GM11168 (cell line): ENCODE measurements around the gene KRTAP10-7.
"Not testable (repeated sequence)": the region's sequence is repeated elsewhere in the genome, so short reads cannot be mapped to it uniquely, and the experiment has no call there.

Experiments
- in situ Hi-C: fragments of 300-500 bp; cut with MboI; formaldehyde crosslinking; loops from one replicate; pipeline ENCODE4 v1.12.0; 2022; ENCODE audit warnings: low sequenced_read_pairs; ENCODE audit not compliant: unreplicated experiment

The KRTAP10-7 gene, protein sequence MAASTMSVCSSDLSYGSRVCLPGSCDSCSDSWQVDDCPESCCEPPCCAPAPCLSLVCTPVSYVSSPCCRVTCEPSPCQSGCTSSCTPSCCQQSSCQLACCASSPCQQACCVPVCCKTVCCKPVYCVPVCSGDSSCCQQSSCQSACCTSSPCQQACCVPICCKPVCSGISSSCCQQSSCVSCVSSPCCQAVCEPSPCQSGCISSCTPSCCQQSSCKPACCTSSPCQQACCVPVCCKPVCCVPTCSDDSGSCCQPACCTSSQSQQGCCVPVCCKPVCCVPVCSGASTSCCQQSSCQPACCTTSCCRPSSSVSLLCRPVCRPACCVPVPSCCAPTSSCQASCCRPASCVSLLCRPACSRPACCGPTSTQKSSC

DNA sequence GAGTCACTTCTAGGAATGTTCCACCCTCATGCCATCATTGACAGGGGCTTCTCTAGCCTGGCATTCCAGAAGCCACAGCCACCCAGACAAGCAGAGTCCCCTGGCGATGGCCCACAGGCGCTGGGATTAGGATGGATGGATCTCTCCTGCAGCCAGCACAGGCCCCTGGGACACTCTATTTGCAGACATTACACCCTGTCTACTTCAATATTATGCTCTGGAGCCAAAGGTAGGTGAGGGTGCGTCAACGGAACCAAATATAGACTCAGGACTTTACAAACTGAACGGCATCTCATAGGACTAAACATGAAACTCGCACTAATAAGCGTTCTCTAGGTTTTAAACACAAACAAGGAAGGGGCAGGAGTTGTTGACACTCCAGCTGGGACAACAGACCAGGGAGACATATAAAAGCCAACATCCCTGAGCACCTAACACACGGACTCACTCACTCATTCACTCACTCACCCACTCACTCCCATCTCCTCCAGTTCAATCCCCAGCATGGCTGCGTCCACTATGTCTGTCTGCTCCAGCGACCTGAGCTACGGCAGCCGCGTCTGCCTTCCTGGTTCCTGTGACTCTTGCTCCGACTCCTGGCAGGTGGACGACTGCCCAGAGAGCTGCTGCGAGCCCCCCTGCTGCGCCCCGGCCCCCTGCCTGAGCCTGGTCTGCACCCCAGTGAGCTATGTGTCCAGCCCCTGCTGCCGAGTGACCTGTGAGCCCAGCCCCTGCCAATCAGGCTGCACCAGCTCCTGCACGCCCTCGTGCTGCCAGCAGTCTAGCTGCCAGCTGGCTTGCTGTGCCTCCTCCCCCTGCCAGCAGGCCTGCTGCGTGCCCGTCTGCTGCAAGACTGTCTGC is at the start of gene KRTAP10-7:
Gene KRTAP10-7 (plus strand): TSS at position 480 of the 861 bp plus-strand sequence. CDS start 25 bp downstream, at position 505.
- in situ Hi-C loops, result not testable (repeated sequence)

DNA sequence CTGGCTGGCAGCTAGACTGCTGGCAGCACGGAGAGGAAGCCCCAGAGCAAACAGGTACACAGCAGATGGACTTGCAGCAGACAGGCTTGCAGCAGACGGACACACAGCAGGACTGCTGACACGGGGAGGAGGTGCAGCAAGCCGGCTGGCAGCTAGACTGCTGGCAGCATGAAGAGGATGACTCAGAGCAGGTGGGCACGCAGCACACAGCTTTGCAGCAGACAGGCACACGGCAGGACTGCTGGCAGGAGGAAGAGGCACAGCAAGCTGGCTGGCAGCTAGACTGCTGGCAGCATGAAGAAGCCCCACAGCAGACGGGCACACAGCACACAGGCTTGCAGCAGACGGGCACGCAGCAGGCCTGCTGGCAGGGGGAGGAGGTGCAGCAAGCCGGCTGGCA is 49.6 kb upstream of the KRTAP10-7 start:
- in situ Hi-C loops, result loop anchor here (5.0 kb wide), 1 partner anchor 76 kb away; the partner anchor contains the start of gene KRTAP10-9

DNA sequence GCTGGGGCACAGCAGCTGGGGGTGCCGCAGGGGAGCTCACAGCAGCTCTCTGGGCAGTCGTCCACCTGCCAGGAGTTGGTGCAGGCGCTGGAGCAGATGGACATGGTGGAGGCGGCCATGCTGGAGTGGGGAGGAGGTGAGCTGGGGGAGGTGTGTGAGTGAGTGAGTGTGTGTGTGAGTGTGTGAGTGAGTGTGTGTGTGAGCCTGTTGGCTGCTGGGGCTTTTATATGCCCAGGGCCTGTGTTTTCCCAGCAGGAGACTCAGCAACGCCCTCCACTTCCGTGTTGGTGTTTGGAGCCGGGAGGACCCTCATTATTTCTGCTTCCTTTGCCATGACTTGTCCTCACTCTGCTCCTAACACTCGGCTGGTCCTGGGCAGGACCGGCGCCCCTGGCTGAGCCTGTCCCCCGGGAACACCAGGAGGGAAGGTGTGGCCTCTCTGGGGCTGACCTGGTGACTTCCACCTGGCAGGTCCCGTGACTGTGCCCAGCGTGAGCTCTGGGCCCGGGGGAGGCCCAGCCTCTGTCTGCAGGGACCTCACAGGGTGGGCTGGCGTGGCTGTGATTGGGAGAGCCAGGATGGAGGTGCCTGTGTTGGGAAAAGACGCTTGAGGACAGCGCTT is 48.9 kb upstream of the KRTAP10-7 start, which contains the start of gene KRTAP10-2:
Gene KRTAP10-2 (minus strand): TSS at position 166 of the 622 bp plus-strand sequence. CDS start 47 bp downstream, at position 119.
- in situ Hi-C loops, result loop anchor here (5.0 kb wide), 1 partner anchor 76 kb away; the partner anchor contains the start of gene KRTAP10-9

DNA sequence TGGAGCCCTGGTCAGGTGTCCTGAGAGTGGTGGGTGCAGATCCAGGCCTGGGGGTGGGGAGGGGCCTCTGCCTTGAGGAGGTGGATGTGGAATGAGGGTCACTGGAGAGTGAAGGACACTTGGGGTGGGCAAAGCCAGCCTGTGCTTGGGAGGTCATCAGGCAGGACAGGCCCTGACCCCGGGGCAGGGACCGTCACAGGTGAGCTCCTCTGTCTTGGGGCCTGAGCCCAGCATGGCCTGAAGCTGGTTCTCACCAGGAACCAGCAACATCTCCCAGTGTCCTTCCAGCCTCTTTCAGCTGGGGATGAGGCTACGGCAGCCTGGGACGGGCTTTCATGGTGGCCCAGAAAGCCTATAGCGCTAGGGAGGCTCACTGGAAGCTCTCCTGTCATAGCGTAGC is 48.3 kb upstream of the KRTAP10-7 start:
- in situ Hi-C loops, result loop anchor here (5.0 kb wide), 1 partner anchor 75 kb away; the partner anchor contains the start of gene KRTAP10-9

DNA sequence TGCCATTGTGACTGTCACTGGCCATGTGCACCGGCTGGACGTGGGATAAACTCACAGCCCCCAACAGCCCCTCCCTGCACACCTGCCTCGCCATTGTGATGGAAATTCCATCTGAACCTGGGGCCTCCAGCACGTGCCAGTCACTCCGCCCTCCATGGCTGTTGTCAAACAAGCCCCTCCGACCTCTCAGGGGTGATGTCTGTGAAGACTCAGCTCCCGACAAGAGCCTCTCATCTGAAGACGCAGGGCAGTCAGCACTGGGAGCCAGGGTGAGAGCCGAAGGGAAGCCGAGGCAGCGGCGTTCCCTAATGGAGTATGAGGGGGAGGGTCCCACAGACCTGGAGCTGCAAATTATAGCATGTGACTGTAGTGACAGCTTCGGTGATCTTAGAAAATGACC is 47.7 kb upstream of the KRTAP10-7 start:
- in situ Hi-C loops, result loop anchor here (5.0 kb wide), 1 partner anchor 75 kb away; the partner anchor contains the start of gene KRTAP10-9

DNA sequence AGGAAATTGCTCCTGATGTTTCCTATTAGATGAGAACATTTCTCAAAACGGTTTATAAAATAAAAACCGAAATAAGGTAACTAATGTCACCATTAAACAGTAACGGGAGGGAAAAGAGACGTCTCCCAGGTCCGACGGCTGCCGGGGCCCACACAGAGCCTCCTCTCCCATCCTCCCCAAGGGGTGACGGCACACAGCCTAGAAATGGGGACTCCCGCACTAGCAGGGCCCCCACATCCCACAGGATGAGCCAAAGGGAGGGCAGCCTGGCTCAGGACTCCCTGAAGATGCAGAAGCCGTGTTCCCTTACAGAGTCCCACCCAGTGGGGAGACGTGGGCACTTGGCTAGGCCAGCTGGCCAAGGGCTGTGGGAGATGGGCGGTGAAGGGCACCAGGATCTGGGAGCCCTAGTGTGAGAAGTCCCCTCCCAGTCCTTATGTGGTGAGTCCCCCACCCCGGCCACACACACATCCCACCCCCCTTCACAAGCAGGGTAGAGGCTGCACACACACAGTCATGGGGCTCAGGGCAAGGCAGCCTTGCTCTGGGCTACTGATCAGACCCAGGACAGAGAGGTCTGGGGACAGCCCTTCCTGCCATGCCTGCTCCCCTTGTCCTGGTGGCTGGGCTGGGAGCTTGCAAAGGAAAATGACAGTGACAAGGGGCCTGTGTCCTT is 45.1 kb upstream of the KRTAP10-7 start:
- in situ Hi-C loops, result no loop called here

DNA sequence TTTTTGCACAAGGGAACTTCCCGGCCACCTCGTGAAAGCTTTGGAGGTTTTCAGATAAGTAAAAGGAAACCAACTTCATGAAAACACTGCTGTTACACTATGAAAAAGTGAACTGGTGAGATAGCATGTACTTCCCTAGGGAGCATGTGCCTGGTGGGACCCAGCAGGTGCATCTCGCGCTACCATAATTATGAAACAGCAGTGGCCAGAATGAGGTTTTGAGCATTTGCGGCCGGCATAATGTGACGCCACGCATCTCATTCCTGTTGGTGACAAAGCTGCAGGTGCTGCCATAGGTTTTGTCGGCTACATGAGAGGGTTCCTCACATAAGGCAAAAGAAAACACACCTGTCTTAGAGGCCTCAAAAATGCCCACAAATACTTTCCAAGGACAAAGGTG is 43.5 kb upstream of the KRTAP10-7 start:
- in situ Hi-C loops, result no loop called here

DNA sequence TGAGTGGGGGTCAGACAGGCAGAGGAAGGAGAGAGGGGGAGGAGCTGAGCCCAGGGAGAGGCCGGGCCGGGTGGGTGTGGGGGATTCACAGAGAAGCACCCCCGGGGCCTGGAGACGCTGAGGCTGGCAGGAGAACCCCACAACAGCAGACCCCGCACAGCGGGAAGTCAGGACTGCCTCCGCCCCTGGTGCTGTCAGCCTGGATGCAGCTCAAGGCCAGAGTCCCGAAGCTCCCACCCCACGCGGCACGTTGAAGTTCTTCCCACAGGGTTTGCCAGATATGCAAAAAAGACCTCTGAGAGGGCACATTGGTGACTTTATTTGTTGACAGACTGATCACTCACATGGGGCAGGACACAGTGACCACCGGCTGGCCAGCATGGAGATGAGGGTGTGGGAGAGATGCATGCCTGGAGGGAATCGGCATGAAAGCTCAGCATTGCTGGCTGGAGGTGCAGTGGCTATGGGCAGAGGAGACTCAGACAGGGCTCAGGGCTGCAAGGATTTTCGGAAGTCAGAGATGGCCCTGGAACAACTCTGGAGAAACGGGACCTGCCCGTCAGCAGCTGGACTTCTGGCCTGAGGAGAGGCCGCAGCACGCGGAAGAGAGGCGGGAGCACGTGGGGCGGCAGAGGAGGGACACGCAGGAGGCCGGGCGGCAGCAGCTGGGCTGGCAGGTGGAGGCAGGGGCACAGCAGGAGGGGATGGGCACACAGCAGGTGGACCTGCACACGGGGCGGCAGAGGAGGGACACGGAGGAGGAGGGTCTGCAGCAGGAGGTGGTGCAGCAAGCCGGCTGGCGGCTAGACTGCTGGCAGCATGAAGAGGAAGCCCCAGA is 42.7 kb upstream of the KRTAP10-7 start:
- in situ Hi-C loops, result no loop called here

DNA sequence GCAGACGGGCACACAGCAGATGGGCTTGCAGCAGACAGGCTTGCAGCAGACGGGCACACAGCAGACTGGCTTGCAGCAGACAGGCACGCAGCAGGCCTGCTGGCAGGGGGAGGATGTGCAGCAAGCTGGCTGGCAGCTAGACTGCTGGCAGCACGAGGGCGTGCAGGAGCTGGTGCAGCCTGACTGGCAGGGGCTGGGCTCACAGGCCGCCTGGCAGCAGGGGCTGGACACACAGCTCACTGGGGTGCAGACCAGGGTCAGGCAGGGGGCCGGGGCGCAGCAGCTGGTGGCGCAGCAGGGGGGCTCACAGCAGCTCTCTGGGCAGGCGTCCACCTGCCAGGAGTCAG is 42.1 kb upstream of the KRTAP10-7 start:
- in situ Hi-C loops, result not testable (repeated sequence)

DNA sequence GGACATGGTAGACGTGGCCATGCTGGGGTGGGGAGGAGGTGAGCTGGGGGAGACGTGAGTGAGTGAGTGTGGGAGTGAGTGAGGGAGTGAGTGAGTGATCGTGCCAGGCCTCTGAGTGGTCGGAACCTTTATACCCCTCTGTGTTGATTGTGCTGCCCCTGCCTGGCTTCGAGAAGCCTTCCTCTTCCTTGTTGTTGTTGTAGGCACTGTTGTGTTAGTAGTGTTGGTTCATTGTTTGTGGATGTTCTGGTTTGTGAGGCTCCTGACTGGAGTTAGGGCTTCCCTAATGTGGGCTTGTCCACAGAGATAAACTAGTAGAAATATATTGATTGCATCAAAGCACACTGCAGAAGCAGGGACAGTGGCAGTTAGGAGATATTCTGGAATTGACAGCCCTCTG is 41.7 kb upstream of the KRTAP10-7 start, which contains the start of gene KRTAP10-3:
Gene KRTAP10-3 (minus strand): TSS at position 101 of the 400 bp plus-strand sequence. CDS start 80 bp downstream, at position 21.
- in situ Hi-C loops, result no loop called here

DNA sequence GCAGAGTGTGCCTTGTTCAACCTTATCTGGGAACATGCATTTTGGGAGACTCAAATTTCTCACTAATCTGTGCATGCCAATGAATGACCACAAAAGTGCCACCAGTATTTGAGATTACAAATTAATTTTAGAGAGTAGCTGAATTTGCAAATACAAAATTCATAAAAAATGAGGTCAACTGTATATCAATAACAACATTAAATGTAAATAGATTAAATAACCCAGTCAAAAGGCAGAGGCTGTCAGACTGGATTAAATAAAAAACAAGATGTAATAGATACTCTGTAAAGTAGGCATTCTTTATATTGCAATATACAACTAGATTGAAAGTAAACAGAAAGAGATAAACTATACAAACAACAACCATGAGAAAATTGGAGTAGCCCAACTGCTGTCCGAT is 36.3 kb upstream of the KRTAP10-7 start:
- in situ Hi-C loops, result no loop called here

DNA sequence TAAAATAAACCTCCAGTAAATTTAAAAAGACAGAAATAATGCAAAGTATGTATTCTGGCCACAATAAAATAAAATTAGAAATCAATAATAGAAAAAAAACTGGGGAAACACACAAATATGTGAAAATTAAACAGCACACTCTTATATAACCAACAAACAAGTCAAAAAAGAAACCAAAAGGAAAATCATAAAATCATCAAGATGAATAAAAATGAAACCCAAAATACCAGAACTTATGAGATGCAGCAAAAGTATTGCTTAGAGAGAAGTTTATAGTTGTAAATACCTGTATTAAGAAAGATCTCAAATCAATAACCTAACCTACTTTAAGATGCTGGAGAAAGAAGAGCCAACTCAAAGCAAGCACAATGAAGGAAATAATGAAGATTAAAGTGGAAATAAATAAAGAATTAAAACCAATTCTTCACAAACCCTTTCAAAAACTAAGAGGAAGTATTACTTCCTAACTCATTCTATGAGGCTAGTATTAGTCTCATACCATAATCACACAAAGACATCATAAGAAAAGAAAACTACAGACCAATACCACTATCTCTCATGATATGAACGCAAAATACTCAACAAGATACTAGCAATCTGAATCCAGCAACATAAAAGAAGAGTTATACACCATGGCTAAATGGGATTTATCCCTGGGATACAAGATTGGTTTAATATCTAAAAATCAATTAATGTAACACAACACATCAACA is 35.4 kb upstream of the KRTAP10-7 start:
- in situ Hi-C loops, result no loop called here

DNA sequence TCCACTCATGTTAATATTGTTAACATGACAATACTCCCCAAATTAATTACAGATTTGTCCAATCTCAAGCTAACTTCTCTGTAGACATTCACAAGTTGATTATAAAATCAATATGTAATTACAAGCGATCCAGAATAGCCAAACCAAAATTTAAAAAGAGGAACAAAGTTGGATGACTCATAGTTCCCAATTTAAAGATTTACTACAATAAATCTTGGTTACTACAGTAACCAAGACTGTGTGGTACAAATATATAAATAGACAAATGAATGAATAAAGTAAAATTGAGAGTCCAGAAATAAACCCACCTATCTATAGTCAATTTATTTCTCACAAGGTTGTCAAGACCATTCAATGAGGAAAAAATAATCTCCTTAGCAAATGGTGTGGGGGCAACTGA is 34.0 kb upstream of the KRTAP10-7 start:
- in situ Hi-C loops, result no loop called here

DNA sequence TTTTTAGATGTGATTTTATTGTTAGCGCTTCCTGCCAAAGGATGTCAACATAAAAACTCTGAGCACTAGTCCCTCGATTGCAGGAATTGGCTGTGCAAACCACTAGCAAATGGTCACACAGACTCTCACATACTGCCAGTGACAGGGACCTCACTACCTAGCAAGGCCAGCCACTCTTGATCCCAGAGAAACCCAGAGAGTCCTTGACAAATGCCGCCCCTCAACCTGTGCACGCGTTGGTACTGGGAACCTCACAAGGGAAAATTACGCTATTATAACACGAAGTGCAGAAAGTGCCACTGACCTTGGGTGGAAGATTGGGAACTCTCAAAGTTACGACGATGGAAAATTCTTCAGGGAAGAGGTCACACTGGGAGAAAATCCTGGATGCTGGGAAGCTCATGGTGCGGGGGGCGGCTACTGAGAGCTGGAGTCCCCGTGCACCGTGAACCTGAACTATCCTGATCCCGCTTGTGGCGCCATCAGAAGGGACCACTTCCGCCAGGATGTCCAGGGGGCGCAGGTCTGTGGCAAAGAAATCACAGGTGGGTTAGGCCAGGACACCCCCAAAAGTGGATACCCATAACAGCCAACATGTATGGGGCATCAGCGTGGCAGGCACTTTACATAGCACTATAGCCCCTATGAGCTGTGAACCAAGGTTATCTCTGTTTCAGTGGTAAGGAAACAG is 32.8 kb upstream of the KRTAP10-7 start:
- in situ Hi-C loops, result no loop called here

DNA sequence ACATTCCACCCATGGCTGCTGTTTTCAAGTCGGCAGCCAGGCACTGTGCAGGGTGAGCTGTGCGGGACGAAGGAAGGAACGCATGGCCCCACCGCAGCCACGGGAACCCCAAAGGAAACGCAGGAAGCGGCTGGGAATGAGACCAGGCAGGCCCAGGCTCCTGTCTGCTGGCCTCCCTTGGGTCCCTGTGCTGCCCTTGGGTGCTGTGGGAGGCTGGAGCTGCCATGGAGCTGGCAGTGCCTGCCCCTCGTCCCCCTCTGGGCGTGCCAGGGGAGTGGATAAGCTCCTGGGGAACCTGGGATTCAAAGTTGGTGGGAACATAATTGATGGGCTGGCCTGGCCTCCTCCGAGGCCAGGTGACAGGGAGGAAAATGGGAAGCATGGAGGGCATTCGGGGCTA is 32.1 kb upstream of the KRTAP10-7 start:
- in situ Hi-C loops, result no loop called here

DNA sequence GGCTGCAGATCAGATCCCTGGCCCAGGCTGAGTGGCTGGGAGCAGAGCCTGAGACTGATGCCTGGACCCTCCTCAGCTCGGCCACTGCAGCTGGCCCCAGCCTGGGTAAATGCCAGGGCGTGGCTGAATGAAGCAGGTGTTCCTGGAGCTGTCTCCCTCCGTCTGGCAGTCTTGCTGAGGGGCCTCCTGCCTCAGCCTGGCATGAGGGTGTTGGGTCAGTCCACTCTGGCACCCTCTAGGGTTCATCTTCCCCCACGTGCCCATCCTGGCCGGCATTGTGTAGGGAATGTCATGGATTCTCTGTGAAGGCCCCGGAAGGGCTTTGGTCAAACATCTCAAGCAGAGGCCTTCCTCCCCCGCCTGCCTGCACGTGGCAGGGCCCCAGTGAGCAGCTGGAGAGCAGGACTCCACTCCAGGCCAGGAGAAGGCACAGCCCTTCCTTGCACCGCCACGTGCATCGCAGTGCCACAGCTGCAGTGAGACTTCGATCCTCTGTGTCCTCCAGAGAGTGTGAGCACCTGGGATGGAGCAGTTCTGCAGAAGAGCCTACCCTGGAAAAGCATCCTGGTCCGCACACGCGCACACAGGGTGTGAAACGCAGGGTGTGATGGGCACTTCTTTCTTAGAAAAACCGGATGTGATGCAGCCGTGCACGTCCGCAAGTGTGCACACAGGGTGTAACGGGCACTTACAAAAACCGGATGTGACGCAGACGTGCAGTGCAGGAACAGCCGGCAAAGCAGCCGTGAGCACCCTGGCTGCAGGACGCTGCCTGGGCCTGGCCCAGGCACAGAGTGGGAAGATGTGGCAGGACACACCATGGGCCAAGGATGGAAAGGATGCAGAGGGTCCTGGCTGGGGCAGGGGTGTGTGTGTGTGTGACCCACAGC is 31.5 kb upstream of the KRTAP10-7 start:
- in situ Hi-C loops, result no loop called here
